Gastrocnemius medialis (tissue), 4 donors: ENCODE data around the gene ITIH6. TPM values are rescaled to one million over a fixed set of nuclear protein-coding genes. Genes with fewer than 3 reads are reported as not detected.
A peak's percentile ranks its signal among the peaks of the same experiment; 100 is the strongest.
"Not testable (repeated sequence)": the region's sequence is repeated elsewhere in the genome, so short reads cannot be mapped to it uniquely, and the experiment has no call there.

Experiments used
- ATAC-seq, 2 donors: fragments of 150-250 bp; one replicate each; pipeline ENCODE4 v1.9.1; 2016
- DNase-seq, 2 donors: peaks; one replicate each; pipeline ENCODE4 v3.0.0-alpha.2; 2019
- H3K27ac ChIP-seq, 4 donors: fragments of 200-600 bp; sonication (generic); 1 replicate in 1 of 4; 2 replicates in 3 of 4; pipeline ENCODE4 v1.5.1; 2016 to 2018; ENCODE audit warnings: mild to moderate bottlenecking in 2 of 4, moderate library complexity in 1 of 4
- H3K27me3 ChIP-seq, 3 donors: fragments of 200-600 bp; sonication (generic) in 2 of 3; 1 replicate in 1 of 3; 2 replicates in 2 of 3; pipeline versions ENCODE4 v1.5.1 to v1.6.0; 2016 to 2019; ENCODE audit warnings: mild to moderate bottlenecking in 1 of 3, moderate library complexity in 1 of 3
- H3K36me3 ChIP-seq, 2 donors: fragments of 200-600 bp; sonication (generic) in 1 of 2; one replicate each; pipeline ENCODE4 v1.5.1; 2017 to 2018
- H3K4me1 ChIP-seq, 2 donors: fragments of 200-600 bp; sonication (generic) in 1 of 2; one replicate each; pipeline ENCODE4 v1.5.1; 2016 to 2017; ENCODE audit warnings: mild to moderate bottlenecking in 2 of 2
- H3K4me3 ChIP-seq, 4 donors: fragments of 200-600 bp; sonication (generic) in 3 of 4; 1 replicate in 1 of 4; 2 replicates in 3 of 4; pipeline ENCODE4 v1.5.1; 2016 to 2019; ENCODE audit warnings: mild to moderate bottlenecking in 2 of 4
- H3K9me3 ChIP-seq, 3 donors: fragments of 200-600 bp; sonication (generic) in 2 of 3; 1 replicate in 1 of 3; 2 replicates in 2 of 3; pipeline ENCODE4 v1.5.1; 2016 to 2019
- CTCF ChIP-seq, 5 experiments: fragments of 450-650 bp in 3 of 5; fragments of 200-600 bp in 2 of 5; sonication (generic) in 2 of 5; IDR thresholded peaks in 4 of 5; conservative IDR thresholded peaks in 1 of 5; 1 replicate in 4 of 5; 2 replicates in 1 of 5; pipeline ENCODE4 v1.5.1; 2016 to 2019; ENCODE audit warnings: antibody characterized with exemption in 5 of 5, mild to moderate bottlenecking in 3 of 5, moderate library complexity in 3 of 5
- POLR2A ChIP-seq, 2 donors: fragments of 450-650 bp; IDR thresholded peaks; one replicate each; pipeline ENCODE4 v1.6.1; 2017; ENCODE audit warnings: antibody characterized with exemption in 2 of 2, mild to moderate bottlenecking in 2 of 2, moderate library complexity in 2 of 2
- in situ Hi-C, 4 donors: fragments of 200-750 bp; cut with MboI; loops; one replicate each; pipeline versions ENCODE4 v1.15.0 to v1.8.0; 2017; ENCODE audit warnings: low sequenced_read_pairs in 4 of 4
- intact Hi-C: fragments of 100-400 bp; cut with DNase I; formaldehyde crosslinking; loops from one replicate; pipeline ENCODE4 v1.15.1; 2023; ENCODE audit warnings: low total_unique reads
- total RNA-seq, 4 donors: library from RNA; depleted of rRNA; stranded (reverse); fragments of >200 nt; gene quantifications; one replicate each; pipeline versions ENCODE4 v1.1.0 to v1.2.3, GENCODE V29; 2016

Gene ITIH6
- total RNA-seq, 4 donors from 2014 or later, result not detected

- ATAC-seq, result no peak
- in situ Hi-C loops, result no loop called here
- intact Hi-C loops, result no loop called here
Observed at GRCh38 chrX:54794028-54794427, 4.0 kb downstream of the ITIH6 start.

GRCh38 chrX:54789405-54789804, 8.7 kb downstream of the ITIH6 start:
- H3K36me3 ChIP-seq, DNase-seq, H3K4me1 ChIP-seq, H3K4me3 ChIP-seq, H3K27me3 ChIP-seq, ATAC-seq, in situ Hi-C loops, H3K9me3 ChIP-seq, H3K27ac ChIP-seq: not testable (repeated sequence)
- intact Hi-C loops, result loop anchor here (5.0 kb wide), 1 partner anchor 42 kb away; no protein-coding TSS in a partner anchor

More at GRCh38 chrX:54794028-54794427, 4.0 kb downstream of the ITIH6 start:
- Histone ChIP-seq H3K36me3 (no peaks in the 10 kb centered on the region), H3K4me3 (no peak overlapping the region), H3K27ac (no peak overlapping the region), H3K4me1 (no peaks in the 10 kb centered on the region), H3K9me3 (no peaks in the 10 kb centered on the region), H3K27me3 (no peaks in the 10 kb centered on the region)
- no peak for TF ChIP-seq CTCF (IDR thresholded peaks at IDR 0.05 in 4 of 5, conservative IDR thresholded peaks at IDR 0.05 in 1 of 5)
- no peak for TF ChIP-seq POLR2A (IDR thresholded peaks at IDR 0.05)
- no peak for DNase-seq

GRCh38 chrX:54788446-54788845, 9.6 kb downstream of the ITIH6 start:
- intact Hi-C loops, result loop anchor here (5.0 kb wide), 1 partner anchor 41 kb away; no protein-coding TSS in a partner anchor
- Histone ChIP-seq H3K4me3 (no peak overlapping the region), H3K4me1 (peaks cover 0 to 4% of the 10 kb centered on the region in 2 donors), H3K9me3 (no peaks in the 10 kb centered on the region), H3K27me3 (no peaks in the 10 kb centered on the region), H3K36me3 (no peaks in the 10 kb centered on the region), H3K27ac (no peak overlapping the region)
- TF ChIP-seq POLR2A (IDR thresholded peaks at IDR 0.05), result no peak
- no peak for TF ChIP-seq CTCF (IDR thresholded peaks at IDR 0.05 in 4 of 5, conservative IDR thresholded peaks at IDR 0.05 in 1 of 5)
- in situ Hi-C loops, result no loop called here
- ATAC-seq, result peak in 1 of 2 donors; percentile 13
- DNase-seq, result no peak

- DNase-seq, result no peak
- no peaks in the 10 kb centered on the region for H3K36me3 ChIP-seq
- peak in 3 of 5 experiments; percentile 28 to 34 (median 34) for TF ChIP-seq CTCF (IDR thresholded peaks at IDR 0.05 in 4 of 5, conservative IDR thresholded peaks at IDR 0.05 in 1 of 5)
- TF ChIP-seq POLR2A (IDR thresholded peaks at IDR 0.05), result no peak
- no peaks in the 10 kb centered on the region for H3K9me3 ChIP-seq
- in situ Hi-C loops (no loop called here), intact Hi-C loops (loop anchor here (1.0 to 5.0 kb wide), 2 partner anchors 40 to 147 kb away; no protein-coding TSS in a partner anchor)
- H3K27ac ChIP-seq, result no peak overlapping the region
- peak; percentile 34 to 53 for ATAC-seq
- H3K27me3 ChIP-seq, result no peaks in the 10 kb centered on the region
- no peak overlapping the region for H3K4me3 ChIP-seq
- peaks cover 0 to 4% of the 10 kb centered on the region in 2 donors for H3K4me1 ChIP-seq
Observed at GRCh38 chrX:54786967-54787366, 11.1 kb downstream of the ITIH6 start.

GRCh38 chrX:54785901-54786300, 12.2 kb downstream of the ITIH6 start:
- intact Hi-C loops (loop anchor here (1.0 to 5.0 kb wide), 2 partner anchors 39 to 146 kb away; no protein-coding TSS in a partner anchor), in situ Hi-C loops (no loop called here)
- H3K27me3 ChIP-seq, result no peaks in the 10 kb centered on the region
- DNase-seq, result no peak
- H3K9me3 ChIP-seq, result no peaks in the 10 kb centered on the region
- no peak overlapping the region for H3K4me3 ChIP-seq
- ATAC-seq, result peak in 1 of 2 donors; percentile 21
- peaks cover 0 to 4% of the 10 kb centered on the region in 2 donors for H3K4me1 ChIP-seq
- no peak for TF ChIP-seq POLR2A (IDR thresholded peaks at IDR 0.05)
- peak in 1 of 5 experiments; percentile 29 for TF ChIP-seq CTCF (IDR thresholded peaks at IDR 0.05 in 4 of 5, conservative IDR thresholded peaks at IDR 0.05 in 1 of 5)
- H3K36me3 ChIP-seq, result no peaks in the 10 kb centered on the region
- no peak overlapping the region for H3K27ac ChIP-seq
